ENCODE data around the gene BSN.

Gene BSN

DNA sequence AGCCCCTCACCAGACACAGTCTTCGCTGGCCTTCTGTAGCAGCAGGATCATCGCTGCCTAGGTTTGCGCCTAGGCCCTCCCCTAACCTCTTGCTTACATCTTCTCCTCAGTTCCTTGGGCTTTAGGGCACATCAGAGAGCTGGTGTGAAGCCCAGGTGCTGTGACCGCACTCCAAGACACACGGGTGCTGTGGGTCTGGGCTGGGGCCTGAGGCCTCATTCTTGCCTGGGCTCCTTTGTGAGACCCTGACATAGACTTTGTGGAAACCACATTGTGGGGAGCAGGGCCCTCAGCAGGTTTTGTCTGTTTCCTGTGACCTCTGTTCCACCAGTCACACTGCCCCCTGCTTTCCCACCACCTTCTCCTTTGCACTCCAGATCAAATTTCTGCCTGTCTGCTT is 157.2 kb downstream of the BSN start:
- Histone ChIP-seq H3K9ac (ENCODE audit: low read depth in 1 of 2, low read length in 2 of 2) (no peak overlapping the region), H3K4me1 (ENCODE audit: control insufficient read depth in 1 of 2, insufficient read depth in 2 of 2, low read length in 2 of 2) (no peaks in the 10 kb centered on the region), H3K27me3 (ENCODE audit: control insufficient read depth in 1 of 2, insufficient read depth in 2 of 2, low read length in 2 of 2) (no peaks in the 10 kb centered on the region), H3K9me3 (ENCODE audit: control insufficient read depth in 1 of 2, low read length in 2 of 2) (no peaks in the 10 kb centered on the region), H3K36me3 (ENCODE audit: control insufficient read depth in 1 of 2, insufficient read depth in 2 of 2, low read length in 2 of 2) (peaks cover 19 to 53% of the 10 kb centered on the region in 2 donors), H3K4me3 (ENCODE audit: low read depth in 1 of 2, low read length in 2 of 2) (no peak overlapping the region), H3K27ac (ENCODE audit: low read depth, low read length) (no peak overlapping the region)

- H3K27me3 ChIP-seq (ENCODE audit: control insufficient read depth in 1 of 2, insufficient read depth in 2 of 2, low read length in 2 of 2): no peaks in the 10 kb centered on the region
- no peak overlapping the region for H3K4me3 ChIP-seq (ENCODE audit: low read depth in 1 of 2, low read length in 2 of 2)
- H3K4me1 ChIP-seq (ENCODE audit: control insufficient read depth in 1 of 2, insufficient read depth in 2 of 2, low read length in 2 of 2): no peaks in the 10 kb centered on the region
- no peak overlapping the region for H3K27ac ChIP-seq (ENCODE audit: low read depth, low read length)
- H3K9ac ChIP-seq (ENCODE audit: low read depth in 1 of 2, low read length in 2 of 2): no peak overlapping the region
- H3K9me3 ChIP-seq (ENCODE audit: control insufficient read depth in 1 of 2, low read length in 2 of 2): no peaks in the 10 kb centered on the region
- H3K36me3 ChIP-seq (ENCODE audit: control insufficient read depth in 1 of 2, insufficient read depth in 2 of 2, low read length in 2 of 2): peaks cover 19 to 49% of the 10 kb centered on the region in 2 donors
These were observed 157.9 kb downstream of the BSN start for GRCh38 chr3:49712166-49712565.

DNA sequence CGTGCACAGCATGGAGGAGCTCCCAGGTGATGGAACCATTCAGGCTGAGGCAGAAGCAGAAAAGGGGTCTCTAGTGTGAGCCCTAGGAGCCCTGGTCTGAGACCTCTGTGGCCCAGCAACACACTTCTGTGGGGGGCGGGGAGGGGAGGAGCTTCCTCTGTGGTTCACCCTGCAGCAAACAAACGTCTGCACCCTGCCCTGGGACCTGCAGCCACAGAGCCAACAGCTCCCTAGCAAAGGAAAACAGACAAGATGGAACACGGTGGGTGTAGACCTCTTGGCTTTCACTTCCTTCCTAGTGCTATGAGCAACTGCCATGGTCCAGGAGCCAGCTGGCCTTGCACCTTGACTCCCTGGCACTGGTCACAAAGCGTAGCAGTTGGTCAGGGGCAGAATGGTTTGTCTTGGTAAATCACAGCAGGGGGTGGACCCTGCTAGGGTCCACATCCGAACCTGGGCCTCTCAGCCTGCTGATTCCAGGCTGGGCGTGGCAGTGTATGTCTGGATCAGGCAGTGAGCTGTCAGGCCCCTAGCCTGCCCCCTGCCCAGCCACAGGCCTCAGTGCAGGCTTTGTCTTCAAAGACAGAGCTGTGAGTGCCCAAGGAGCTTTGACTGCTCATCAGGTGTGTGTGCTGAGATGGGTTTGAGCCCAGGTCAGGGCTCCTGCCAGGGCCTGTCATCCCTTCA is 158.5 kb downstream of the BSN start:
- Histone ChIP-seq H3K27ac (ENCODE audit: low read depth, low read length) (no peak overlapping the region), H3K27me3 (ENCODE audit: control insufficient read depth in 1 of 2, insufficient read depth in 2 of 2, low read length in 2 of 2) (no peaks in the 10 kb centered on the region), H3K4me3 (ENCODE audit: low read depth in 1 of 2, low read length in 2 of 2) (no peak overlapping the region), H3K36me3 (ENCODE audit: control insufficient read depth in 1 of 2, insufficient read depth in 2 of 2, low read length in 2 of 2) (peaks cover 19 to 43% of the 10 kb centered on the region in 2 donors), H3K4me1 (ENCODE audit: control insufficient read depth in 1 of 2, insufficient read depth in 2 of 2, low read length in 2 of 2) (no peaks in the 10 kb centered on the region), H3K9ac (ENCODE audit: low read depth in 1 of 2, low read length in 2 of 2) (no peak overlapping the region), H3K9me3 (ENCODE audit: control insufficient read depth in 1 of 2, low read length in 2 of 2) (no peaks in the 10 kb centered on the region)

DNA sequence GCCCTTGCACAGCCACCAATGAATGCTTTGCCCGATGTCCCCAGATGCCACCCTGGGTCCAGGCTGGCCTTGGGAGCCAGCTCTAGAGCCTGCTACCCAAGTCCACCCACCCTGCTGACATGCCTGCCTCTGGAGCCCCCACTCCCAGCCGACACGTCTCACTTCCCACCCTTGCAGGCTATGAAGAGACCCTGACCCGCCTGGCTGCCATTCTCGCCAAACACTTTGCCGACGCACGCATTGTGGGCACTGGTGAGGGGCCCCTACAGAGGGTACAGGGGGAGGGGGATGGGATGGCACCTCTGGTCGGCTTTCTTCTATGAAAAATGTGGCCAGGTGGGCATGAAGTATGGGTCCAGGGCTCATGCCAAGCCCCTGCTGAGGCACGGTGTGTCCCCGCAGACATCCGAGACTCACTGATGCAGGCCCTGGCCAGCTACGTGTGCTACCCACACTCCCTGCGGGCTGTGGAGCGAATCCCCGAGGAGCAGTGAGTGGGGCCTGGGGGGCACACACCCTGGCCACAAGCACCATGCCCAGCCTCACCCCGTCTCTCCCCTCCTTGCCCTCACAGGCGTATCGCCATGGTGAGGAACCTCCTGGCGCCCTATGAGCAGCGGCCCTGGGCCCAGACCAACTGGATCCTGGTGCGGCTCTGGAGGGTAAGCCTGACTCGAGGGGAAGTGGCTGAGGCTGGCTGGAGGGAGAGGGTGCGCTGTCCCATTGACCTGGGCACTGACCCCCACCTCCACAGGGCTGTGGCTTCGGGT is 159.2 kb downstream of the BSN start:
- Histone ChIP-seq H3K9me3 (ENCODE audit: control insufficient read depth in 1 of 2, low read length in 2 of 2) (no peaks in the 10 kb centered on the region), H3K36me3 (ENCODE audit: control insufficient read depth in 1 of 2, insufficient read depth in 2 of 2, low read length in 2 of 2) (peaks cover 15 to 38% of the 10 kb centered on the region in 2 donors), H3K4me1 (ENCODE audit: control insufficient read depth in 1 of 2, insufficient read depth in 2 of 2, low read length in 2 of 2) (peaks cover 2 to 4% of the 10 kb centered on the region in 2 donors), H3K27me3 (ENCODE audit: control insufficient read depth in 1 of 2, insufficient read depth in 2 of 2, low read length in 2 of 2) (no peaks in the 10 kb centered on the region), H3K4me3 (ENCODE audit: low read depth in 1 of 2, low read length in 2 of 2) (no peak overlapping the region), H3K9ac (ENCODE audit: low read depth in 1 of 2, low read length in 2 of 2) (no peak overlapping the region), H3K27ac (ENCODE audit: low read depth, low read length) (no peak overlapping the region)

DNA sequence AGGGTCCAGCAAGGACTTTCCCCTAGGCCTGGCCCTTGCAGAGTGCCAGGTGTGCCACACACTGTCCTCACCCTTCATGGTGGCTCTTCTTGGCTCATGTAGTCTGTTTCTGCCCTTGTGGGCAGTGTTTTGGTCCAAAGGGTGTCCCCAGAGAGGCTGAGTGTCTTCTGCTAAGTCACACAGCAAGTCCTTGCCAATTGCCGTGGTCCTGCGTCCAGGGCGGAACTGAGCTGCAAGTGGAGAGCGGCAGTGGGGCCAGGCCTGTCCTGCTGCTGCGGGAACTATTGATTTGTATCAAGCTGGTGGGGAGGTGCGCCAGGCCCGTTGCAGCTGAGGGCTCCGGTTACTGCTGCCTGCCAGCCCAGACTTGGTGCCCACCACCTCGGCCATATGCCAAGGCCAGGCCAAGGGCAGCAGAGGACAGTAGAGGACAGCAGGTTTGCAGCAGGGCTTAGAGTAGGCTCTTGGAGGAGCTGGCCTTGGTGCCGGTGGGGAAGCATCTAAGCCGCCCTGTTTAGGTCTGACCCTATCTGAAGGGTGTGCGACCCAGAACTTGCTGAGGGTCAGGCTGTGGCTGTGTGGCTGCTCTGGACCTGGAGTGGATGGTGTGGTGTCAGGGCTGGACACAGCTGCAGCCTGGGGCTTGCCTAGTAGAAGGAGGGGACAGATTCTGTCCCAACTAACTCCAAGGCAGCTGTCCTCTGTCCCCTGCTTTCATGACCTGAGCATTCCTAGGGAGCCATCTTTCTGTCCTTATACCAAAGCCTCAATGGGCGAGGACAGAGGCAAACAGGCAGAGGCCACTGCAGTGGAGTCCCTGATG is 160.7 kb downstream of the BSN start:
- Histone ChIP-seq H3K9me3 (ENCODE audit: control insufficient read depth in 1 of 2, low read length in 2 of 2) (no peaks in the 10 kb centered on the region), H3K9ac (ENCODE audit: low read depth in 1 of 2, low read length in 2 of 2) (no peak overlapping the region), H3K27ac (ENCODE audit: low read depth, low read length) (no peak overlapping the region), H3K27me3 (ENCODE audit: control insufficient read depth in 1 of 2, insufficient read depth in 2 of 2, low read length in 2 of 2) (no peaks in the 10 kb centered on the region), H3K4me3 (ENCODE audit: low read depth in 1 of 2, low read length in 2 of 2) (no peak overlapping the region), H3K4me1 (ENCODE audit: control insufficient read depth in 1 of 2, insufficient read depth in 2 of 2, low read length in 2 of 2) (peaks cover 10 to 14% of the 10 kb centered on the region in 2 donors), H3K36me3 (ENCODE audit: control insufficient read depth in 1 of 2, insufficient read depth in 2 of 2, low read length in 2 of 2) (peaks cover 15 to 38% of the 10 kb centered on the region in 2 donors)

DNA sequence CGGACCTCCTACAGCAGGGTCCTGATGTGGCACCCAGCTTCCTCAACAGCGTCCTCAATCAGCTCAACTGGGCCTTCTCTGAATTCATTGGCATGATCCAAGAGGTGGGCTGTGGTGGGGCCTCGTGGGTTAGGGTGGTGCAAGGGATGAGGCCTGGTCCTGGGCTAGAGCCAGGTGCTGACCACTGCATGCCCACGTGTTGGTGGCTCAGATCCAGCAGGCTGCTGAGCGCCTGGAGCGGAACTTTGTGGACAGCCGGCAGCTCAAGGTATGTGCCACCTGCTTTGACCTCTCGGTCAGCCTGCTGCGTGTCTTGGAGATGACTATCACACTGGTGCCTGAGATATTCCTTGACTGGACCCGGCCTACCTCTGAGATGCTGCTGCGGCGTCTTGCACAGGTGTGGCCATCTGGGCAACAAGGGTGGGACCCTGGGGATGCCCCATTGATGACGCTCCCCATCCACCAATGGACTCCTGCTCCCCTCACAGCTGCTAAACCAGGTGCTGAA is 161.4 kb downstream of the BSN start:
- no peaks in the 10 kb centered on the region for H3K9me3 ChIP-seq (ENCODE audit: control insufficient read depth in 1 of 2, low read length in 2 of 2)
- no peak overlapping the region for H3K27ac ChIP-seq (ENCODE audit: low read depth, low read length)
- no peaks in the 10 kb centered on the region for H3K27me3 ChIP-seq (ENCODE audit: control insufficient read depth in 1 of 2, insufficient read depth in 2 of 2, low read length in 2 of 2)
- H3K4me1 ChIP-seq (ENCODE audit: control insufficient read depth in 1 of 2, insufficient read depth in 2 of 2, low read length in 2 of 2): peaks cover 12 to 21% of the 10 kb centered on the region in 2 donors
- peaks cover 16 to 43% of the 10 kb centered on the region in 2 donors for H3K36me3 ChIP-seq (ENCODE audit: control insufficient read depth in 1 of 2, insufficient read depth in 2 of 2, low read length in 2 of 2)
- no peak overlapping the region for H3K9ac ChIP-seq (ENCODE audit: low read depth in 1 of 2, low read length in 2 of 2)
- no peak overlapping the region for H3K4me3 ChIP-seq (ENCODE audit: low read depth in 1 of 2, low read length in 2 of 2)

- Histone ChIP-seq H3K9me3 (ENCODE audit: control insufficient read depth in 1 of 2, low read length in 2 of 2) (no peaks in the 10 kb centered on the region), H3K36me3 (ENCODE audit: control insufficient read depth in 1 of 2, insufficient read depth in 2 of 2, low read length in 2 of 2) (peaks cover 22 to 46% of the 10 kb centered on the region in 2 donors), H3K27ac (ENCODE audit: low read depth, low read length) (no peak overlapping the region)
These were observed 161.9 kb downstream of the BSN start for GRCh38 chr3:49716169-49716568.

DNA sequence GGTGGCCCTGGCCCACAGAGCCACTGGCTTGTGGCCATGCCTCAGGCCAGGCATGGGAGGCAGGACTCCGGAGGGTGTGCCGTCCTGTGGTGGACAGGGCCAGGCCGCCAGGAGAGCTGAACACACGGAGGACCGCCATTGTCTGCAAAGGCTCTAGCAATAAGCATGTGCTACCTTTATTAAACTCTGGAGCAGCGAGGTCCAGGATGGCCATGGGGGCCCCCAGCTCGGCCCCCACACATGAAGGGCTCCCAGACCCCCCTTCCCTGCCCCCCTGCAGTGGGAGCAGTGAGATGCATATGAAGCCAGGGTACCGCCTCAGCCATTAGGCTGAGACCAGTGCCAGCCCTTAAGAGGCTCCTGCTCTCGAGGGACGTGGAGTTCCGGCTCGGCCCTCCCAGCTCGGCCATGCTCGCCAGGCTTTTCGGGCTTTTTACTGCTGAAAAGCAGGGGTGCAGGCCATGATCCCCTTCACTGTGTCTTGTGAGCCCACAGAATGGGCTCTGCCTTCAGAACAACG is 162.5 kb downstream of the BSN start:
- no peak overlapping the region for H3K27ac ChIP-seq (ENCODE audit: low read depth, low read length)
- no peaks in the 10 kb centered on the region for H3K9me3 ChIP-seq (ENCODE audit: control insufficient read depth in 1 of 2, low read length in 2 of 2)
- H3K27me3 ChIP-seq (ENCODE audit: control insufficient read depth in 1 of 2, insufficient read depth in 2 of 2, low read length in 2 of 2): no peaks in the 10 kb centered on the region
- H3K36me3 ChIP-seq (ENCODE audit: control insufficient read depth in 1 of 2, insufficient read depth in 2 of 2, low read length in 2 of 2): peaks cover 25 to 46% of the 10 kb centered on the region in 2 donors
- H3K9ac ChIP-seq (ENCODE audit: low read depth in 1 of 2, low read length in 2 of 2): no peak overlapping the region
- no peak overlapping the region for H3K4me3 ChIP-seq (ENCODE audit: low read depth in 1 of 2, low read length in 2 of 2)
- peaks cover 22 to 31% of the 10 kb centered on the region in 2 donors for H3K4me1 ChIP-seq (ENCODE audit: control insufficient read depth in 1 of 2, insufficient read depth in 2 of 2, low read length in 2 of 2)

More at GRCh38 chr3:49716169-49716568, 161.9 kb downstream of the BSN start:
- Histone ChIP-seq H3K4me1 (ENCODE audit: control insufficient read depth in 1 of 2, insufficient read depth in 2 of 2, low read length in 2 of 2) (peaks cover 17 to 26% of the 10 kb centered on the region in 2 donors), H3K4me3 (ENCODE audit: low read depth in 1 of 2, low read length in 2 of 2) (no peak overlapping the region), H3K9ac (ENCODE audit: low read depth in 1 of 2, low read length in 2 of 2) (no peak overlapping the region), H3K27me3 (ENCODE audit: control insufficient read depth in 1 of 2, insufficient read depth in 2 of 2, low read length in 2 of 2) (no peaks in the 10 kb centered on the region)

DNA sequence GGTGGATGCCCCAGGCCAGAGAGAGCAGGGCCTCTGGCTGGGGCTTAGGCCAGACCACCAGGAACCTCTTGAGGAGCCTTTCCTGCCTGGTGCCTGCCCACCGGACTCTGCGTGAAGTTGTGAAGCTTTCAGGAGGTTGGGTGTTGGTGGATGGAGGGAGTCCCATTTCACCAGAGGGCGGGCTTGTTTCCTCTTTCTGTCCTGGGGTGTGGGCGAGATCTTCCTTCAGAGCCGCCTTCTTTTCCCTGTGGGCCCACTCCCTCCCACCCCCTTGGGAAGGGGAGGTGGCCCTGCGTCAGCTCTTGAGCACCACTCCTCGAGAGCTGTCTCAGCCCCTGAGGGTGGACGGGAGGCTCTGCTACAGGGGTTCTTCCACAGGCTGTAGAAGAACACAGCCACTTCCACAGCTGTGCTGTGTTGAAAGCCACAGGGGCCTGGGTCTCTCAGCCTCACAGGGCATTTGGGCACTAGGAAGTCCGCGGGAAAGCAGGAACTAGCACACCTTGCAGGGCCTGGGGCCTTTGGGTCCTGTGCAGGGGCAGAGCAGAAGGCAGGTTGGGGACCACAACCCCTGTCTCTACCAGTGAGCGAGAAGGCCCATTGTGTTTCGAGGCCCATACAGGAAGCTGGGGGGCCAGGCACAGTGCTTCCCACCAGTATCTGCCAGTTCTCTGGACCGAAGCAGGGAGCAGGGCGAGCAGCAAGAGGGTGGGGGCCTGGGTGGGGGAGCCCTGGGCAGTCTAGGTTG is 163.1 kb downstream of the BSN start:
- Histone ChIP-seq H3K4me1 (ENCODE audit: control insufficient read depth in 1 of 2, insufficient read depth in 2 of 2, low read length in 2 of 2) (peaks cover 28 to 38% of the 10 kb centered on the region in 2 donors), H3K4me3 (ENCODE audit: low read depth in 1 of 2, low read length in 2 of 2) (no peak overlapping the region), H3K9ac (ENCODE audit: low read depth in 1 of 2, low read length in 2 of 2) (no peak overlapping the region), H3K9me3 (ENCODE audit: control insufficient read depth in 1 of 2, low read length in 2 of 2) (no peaks in the 10 kb centered on the region), H3K27me3 (ENCODE audit: control insufficient read depth in 1 of 2, insufficient read depth in 2 of 2, low read length in 2 of 2) (no peaks in the 10 kb centered on the region), H3K27ac (ENCODE audit: low read depth, low read length) (no peak overlapping the region), H3K36me3 (ENCODE audit: control insufficient read depth in 1 of 2, insufficient read depth in 2 of 2, low read length in 2 of 2) (peaks cover 31 to 48% of the 10 kb centered on the region in 2 donors)

All from duodenal mucosa (tissue), 2 donors.